CD4-positive, alpha-beta memory T cell (primary cell): ENCODE results near the gene VIPAS39. TPM values are rescaled to one million over a fixed set of nuclear protein-coding genes. Genes with fewer than 3 reads are reported as not detected.

Experiments used
- CTCF ChIA-PET: fragments of 350-600 bp; sonication (Branson Sonifier 250); formaldehyde crosslinking; loops from one replicate; lab custom pipeline; 2021; ENCODE audit warnings: inconsistent platforms; ENCODE audit not compliant: partially characterized antibody; lab: Charles Lee
- POLR2A ChIA-PET: fragments of 350-600 bp; sonication (Branson Sonifier 250); formaldehyde crosslinking; loops from one replicate; lab custom pipeline; 2021; ENCODE audit not compliant: partially characterized antibody; lab: Charles Lee
- DNase-seq, 5 donors: peaks; one replicate each; pipeline versions ENCODE4 v3.0.0 to v3.0.0-alpha.2; 2020 to 2022; ENCODE audit warnings: mixed read lengths in 1 of 5
- H3K27ac ChIP-seq: one replicate; pipeline ENCODE4 v1.7.0; 2013; ENCODE audit warnings: low read depth, low read length
- H3K27me3 ChIP-seq: 2 replicates; pipeline ENCODE4 v1.7.0; 2013; ENCODE audit warnings: mild to moderate bottlenecking, low read length, moderate library complexity; ENCODE audit not compliant: insufficient read depth
- H3K36me3 ChIP-seq: 2 replicates; pipeline ENCODE4 v1.7.0; 2013; ENCODE audit warnings: mild to moderate bottlenecking, low read length, moderate library complexity; ENCODE audit not compliant: insufficient read depth
- H3K4me1 ChIP-seq: 2 replicates; pipeline ENCODE4 v1.7.0; 2013; ENCODE audit warnings: mild to moderate bottlenecking, low read length, moderate library complexity; ENCODE audit not compliant: insufficient read depth
- H3K4me3 ChIP-seq, 2 donors: one replicate each; pipeline ENCODE4 v1.7.0; 2013; ENCODE audit warnings: low read length in 2 of 2, mild to moderate bottlenecking in 1 of 2
- H3K9me3 ChIP-seq, 2 donors: one replicate each; pipeline ENCODE4 v1.7.0; 2013; ENCODE audit warnings: low read length in 2 of 2, control low read depth in 1 of 2; ENCODE audit not compliant: control insufficient read depth in 1 of 2
- H3K27ac Mint-ChIP-seq, 7 donors: one replicate each; pipeline ENCODE4 v1.8.0; 2020 to 2021; ENCODE audit warnings: mixed read lengths in 7 of 7, mild to moderate bottlenecking in 6 of 7, inconsistent platforms in 3 of 7, moderate library complexity in 3 of 7
- H3K27me3 Mint-ChIP-seq, 2 donors: one replicate each; pipeline ENCODE4 v1.8.0; 2020 to 2021; ENCODE audit warnings: mixed read lengths in 2 of 2
- H3K36me3 Mint-ChIP-seq, 2 donors: one replicate each; pipeline ENCODE4 v1.8.0; 2020 to 2021; ENCODE audit warnings: mixed read lengths in 2 of 2, inconsistent platforms in 1 of 2, mild to moderate bottlenecking in 1 of 2
- H3K4me1 Mint-ChIP-seq, 4 donors: one replicate each; pipeline ENCODE4 v1.8.0; 2020 to 2021; ENCODE audit warnings: mixed read lengths in 4 of 4, mild to moderate bottlenecking in 1 of 4
- H3K4me3 Mint-ChIP-seq, 8 donors: one replicate each; pipeline ENCODE4 v1.8.0; 2020 to 2021; ENCODE audit warnings: mixed read lengths in 8 of 8, mild to moderate bottlenecking in 7 of 8, moderate library complexity in 6 of 8, inconsistent platforms in 3 of 8
- H3K9me3 Mint-ChIP-seq, 8 donors: one replicate each; pipeline ENCODE4 v1.8.0; 2020 to 2021; ENCODE audit warnings: mixed read lengths in 8 of 8, mild to moderate bottlenecking in 5 of 8, inconsistent platforms in 3 of 8, moderate library complexity in 1 of 8
- intact Hi-C: fragments of 100-400 bp; cut with micrococcal nuclease; formaldehyde crosslinking; loops from one replicate; pipeline ENCODE4 v1.15.1; 2023
- polyA plus RNA-seq, 2 donors: library from polyadenylated mRNA; unstranded; fragments of 300-500 nt; fragmentation: Illumina TruSeq; gene quantifications; one replicate each; pipeline ENCODE4 v1.2.3, GENCODE V29; 2021
- total RNA-seq, 2 experiments: library from RNA; stranded (reverse); gene quantifications; one replicate each; pipeline ENCODE4 v1.2.3, GENCODE V29; 2021

VIPAS39 gene
- total and polyA plus RNA-seq, 4 experiments from 2014 or later: 7.6 to 22.5 (median 13.5) TPM

DNA sequence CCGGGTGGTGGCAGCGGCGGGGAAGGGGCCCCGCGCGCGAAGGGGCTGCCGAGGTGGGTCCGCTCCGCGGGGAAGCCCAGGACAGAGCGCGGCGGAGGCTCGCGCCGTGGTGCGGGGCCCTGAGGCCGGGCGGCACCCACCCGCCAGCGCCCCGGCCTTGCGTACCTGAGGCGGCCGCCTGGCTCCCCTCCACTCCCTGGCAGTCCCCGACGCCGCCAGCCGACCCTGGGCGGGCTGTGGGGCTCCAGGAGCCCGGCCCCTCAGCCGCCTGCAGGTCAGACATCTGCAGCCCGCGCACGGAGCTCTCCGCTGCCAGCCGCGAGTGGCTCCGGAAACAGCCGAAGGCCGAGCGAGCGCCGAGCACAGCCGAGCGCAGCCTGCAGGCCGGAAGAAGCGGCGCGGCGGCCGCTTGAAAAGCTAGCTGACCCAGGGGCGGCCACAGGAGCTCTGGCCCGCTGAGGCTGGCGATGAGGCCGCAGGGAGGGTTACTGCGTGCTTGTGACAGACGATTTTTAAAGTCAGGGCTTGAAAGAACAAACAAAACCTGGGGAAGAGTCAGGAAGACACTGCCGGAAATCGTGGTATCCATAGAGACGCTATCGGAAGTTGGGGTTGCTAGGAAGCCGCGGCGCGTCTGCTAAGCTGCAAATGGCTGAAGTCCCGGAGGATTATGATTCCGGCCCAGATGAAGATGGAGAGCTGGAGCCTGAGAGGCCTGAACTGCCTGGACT lies 80.5 kb downstream of the VIPAS39 start, which contains the start of the genes SAMD15 and TMED8:
SAMD15 (plus strand) TSS at position 609 of the 731 bp plus-strand sequence; CDS start at position 649, 40 bp downstream.
TMED8 (minus strand) TSS at position 324 of the 731 bp plus-strand sequence; CDS start at position 283, 41 bp downstream.
- intact Hi-C loops: loop anchor here (1.0 to 10.0 kb wide), 6 partner anchors 56 to 565 kb away; partner anchors contain the start of genes ALKBH1, ANGEL1, GSTZ1 and SLIRP
- peaks cover 0 to 3% of the 10 kb centered on the region in 2 donors for H3K36me3 Mint-ChIP-seq
- no peaks in the 10 kb centered on the region for H3K27me3 Mint-ChIP-seq
- H3K27ac Mint-ChIP-seq: peak within 1 kb of the TSS in 6 of 7 donors; percentile 84 to 95 (median 92)
- Histone ChIP-seq H3K4me3 (peak within 1 kb of the TSS; percentile 94 to 97), H3K36me3 (no peaks in the 10 kb centered on the region), H3K9me3 (no peaks in the 10 kb centered on the region), H3K27ac (peak within 1 kb of the TSS; percentile 74), H3K4me1 (peaks cover 46% of the 10 kb centered on the region), H3K27me3 (no peaks in the 10 kb centered on the region)
- H3K9me3 Mint-ChIP-seq: no peaks in the 10 kb centered on the region
- DNase-seq: peak; percentile 81 to 87 (median 87)
- peak within 1 kb of the TSS; percentile 85 to 94 (median 90) for H3K4me3 Mint-ChIP-seq
- ChIA-PET CTCF (interaction anchor here (0.9 to 2.5 kb wide), 6 partner anchors 51 to 330 kb away, joined by 3 to 11 read pairs (median 7); partner anchors contain the start of genes AHSA1, GSTZ1, POMT2 and VIPAS39), POLR2A (interaction anchor here (0.6 to 1.9 kb wide), 15 partner anchors 18 to 450 kb away, joined by 3 to 29 read pairs (median 3); partner anchors contain the start of genes AHSA1, ALKBH1, CIPC and GSTZ1)
- H3K4me1 Mint-ChIP-seq: peaks cover 30 to 42% (median 36%) of the 10 kb centered on the region in 4 donors

Other genes starting within 250 kb of the VIPAS39 start
- gene NGB, start 186.4 kb downstream of the VIPAS39 start, total RNA-seq: not detected
- gene NGB, start 186.4 kb downstream of the VIPAS39 start, polyA plus RNA-seq: not detected
- 10 to 100 TPM; 13.2 to 15.2 TPM for gene POMT2, start 136.7 kb downstream of the VIPAS39 start, total RNA-seq
- gene POMT2, start 136.7 kb downstream of the VIPAS39 start, polyA plus RNA-seq: 1 to 10 TPM in 1 of 2 donors, under 1 TPM in 1; 0.86 to 1.1 TPM
- gene GSTZ1, start 136.6 kb downstream of the VIPAS39 start, total RNA-seq: 10 to 100 TPM; 10.5 to 11.8 TPM
- gene GSTZ1, start 136.6 kb downstream of the VIPAS39 start, polyA plus RNA-seq: 1 to 10 TPM; 5.2 to 6.4 TPM
- gene TMED8, start 80.5 kb downstream of the VIPAS39 start, total RNA-seq: 1 to 10 TPM; 8.3 to 8.6 TPM
- gene TMED8, start 80.5 kb downstream of the VIPAS39 start, polyA plus RNA-seq: 1 to 10 TPM; 2.5 to 3.5 TPM
- under 1 TPM; 0.11 to 0.38 TPM for gene SAMD15, start 80.2 kb downstream of the VIPAS39 start, total RNA-seq
- gene SAMD15, start 80.2 kb downstream of the VIPAS39 start, polyA plus RNA-seq: not detected
- gene NOXRED1, start 34.1 kb downstream of the VIPAS39 start, total RNA-seq: 1 to 10 TPM; 1.1 TPM
- not detected for gene NOXRED1, start 34.1 kb downstream of the VIPAS39 start, polyA plus RNA-seq
- 10 to 100 TPM; 88.5 to 89.9 TPM for gene AHSA1, start 492 bp upstream of the VIPAS39 start, total RNA-seq
- 100 to 1,000 TPM in 1 of 2 donors, 10 to 100 TPM in 1; 95.6 to 134 TPM for gene AHSA1, start 492 bp upstream of the VIPAS39 start, polyA plus RNA-seq
- gene ISM2, start 41.2 kb upstream of the VIPAS39 start, total RNA-seq: not detected
- not detected for gene ISM2, start 41.2 kb upstream of the VIPAS39 start, polyA plus RNA-seq
- gene SPTLC2, start 159.0 kb upstream of the VIPAS39 start, total RNA-seq: 10 to 100 TPM; 25.9 to 31.3 TPM
- 10 to 100 TPM; 11.2 to 23.7 TPM for gene SPTLC2, start 159.0 kb upstream of the VIPAS39 start, polyA plus RNA-seq